Muscle layer of duodenum (tissue), 2 donors: ENCODE data around the gene FZD1.
"Not testable (repeated sequence)": the region's sequence is repeated elsewhere in the genome, so short reads cannot be mapped to it uniquely, and the experiment has no call there.

ENCODE experiments used
- H3K27ac ChIP-seq: one replicate; pipeline ENCODE4 v1.7.0; 2013; ENCODE audit warnings: mild to moderate bottlenecking, low read length
- H3K27me3 ChIP-seq: one replicate; pipeline ENCODE4 v1.7.0; 2013; ENCODE audit warnings: low read depth, mild to moderate bottlenecking, control low read depth, low read length
- H3K36me3 ChIP-seq, 2 donors: one replicate each; pipeline ENCODE4 v1.7.0; 2013; ENCODE audit warnings: low read length in 2 of 2, control low read depth in 1 of 2, mild to moderate bottlenecking in 1 of 2; ENCODE audit not compliant: insufficient read depth in 2 of 2, control insufficient read depth in 1 of 2
- H3K4me1 ChIP-seq, 2 donors: one replicate each; pipeline ENCODE4 v1.7.0; 2013; ENCODE audit warnings: low read length in 2 of 2, mild to moderate bottlenecking in 2 of 2, control low read depth in 1 of 2, moderate library complexity in 1 of 2; ENCODE audit not compliant: insufficient read depth in 2 of 2, control insufficient read depth in 1 of 2
- H3K4me3 ChIP-seq, 2 donors: one replicate each; pipeline ENCODE4 v1.7.0; 2013; ENCODE audit warnings: low read length in 2 of 2, low read depth in 1 of 2, mild to moderate bottlenecking in 1 of 2
- H3K9me3 ChIP-seq, 2 donors: one replicate each; pipeline ENCODE4 v1.7.0; 2013; ENCODE audit warnings: low read length in 2 of 2, control low read depth in 1 of 2, mild to moderate bottlenecking in 1 of 2; ENCODE audit not compliant: control insufficient read depth in 1 of 2
- donor health status: healthy.

Gene FZD1

DNA sequence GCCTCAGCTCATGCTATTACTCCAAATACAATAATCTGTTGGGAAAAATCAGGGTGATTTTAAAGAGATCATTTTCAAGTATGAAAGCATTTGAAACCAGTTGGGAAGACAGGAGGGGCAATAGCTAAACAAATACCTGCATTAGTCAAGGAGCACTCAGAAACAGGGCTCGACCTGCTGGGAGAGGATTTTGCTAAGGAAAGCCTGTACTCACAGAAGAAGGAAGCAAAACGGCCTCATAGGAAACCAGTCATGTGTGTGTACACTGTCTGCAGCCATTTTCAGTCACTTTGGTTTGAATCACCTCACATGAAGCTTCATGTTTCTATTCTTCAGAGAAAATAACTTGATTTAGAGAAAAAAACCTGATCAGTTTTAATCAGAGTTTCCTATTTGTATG lies 38.6 kb downstream of the FZD1 start:
- Histone ChIP-seq H3K27me3 (no peaks in the 10 kb centered on the region), H3K27ac (no peak overlapping the region), H3K4me1 (no peaks in the 10 kb centered on the region), H3K36me3 (no peaks in the 10 kb centered on the region), H3K9me3 (no peaks in the 10 kb centered on the region), H3K4me3 (no peak overlapping the region)

DNA sequence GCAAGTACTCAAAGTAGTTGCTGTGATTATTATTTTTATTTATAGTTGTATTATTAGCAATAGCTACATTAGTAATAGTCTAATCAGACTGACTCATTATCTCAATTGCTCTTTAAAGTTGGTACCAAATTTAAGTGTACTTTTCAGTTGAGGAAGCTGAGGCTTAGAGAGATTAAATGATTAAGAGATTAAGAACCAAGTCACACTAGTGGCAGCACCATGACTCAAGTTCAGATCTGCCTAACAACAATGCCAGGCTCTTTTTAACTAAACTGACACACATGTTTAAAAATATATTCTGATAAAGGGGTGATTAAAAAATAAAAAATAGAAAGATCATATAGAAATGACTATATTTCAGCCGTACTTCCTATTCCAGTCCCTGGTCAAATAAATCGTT lies 42.0 kb downstream of the FZD1 start:
- Histone ChIP-seq H3K36me3 (no peaks in the 10 kb centered on the region), H3K27ac (no peak overlapping the region), H3K4me3 (no peak overlapping the region), H3K27me3 (no peaks in the 10 kb centered on the region), H3K4me1 (no peaks in the 10 kb centered on the region), H3K9me3 (no peaks in the 10 kb centered on the region)

DNA sequence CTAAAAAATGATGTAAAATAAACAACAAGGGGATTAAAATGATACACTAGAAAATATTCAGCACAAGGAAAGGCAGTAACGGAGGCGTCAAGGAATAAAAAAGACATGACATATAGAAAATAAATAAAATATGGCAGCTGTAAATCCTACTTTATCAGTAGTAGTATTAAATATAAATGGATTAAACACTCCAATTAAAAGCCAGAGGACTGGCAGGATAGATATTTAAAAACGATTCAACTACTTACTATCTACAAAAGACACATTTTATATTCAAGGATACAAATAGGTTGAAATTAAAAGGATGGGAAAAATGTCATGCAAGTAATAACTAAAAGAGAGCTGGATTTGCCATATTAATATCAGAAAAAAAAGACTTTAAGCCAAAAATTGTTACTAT lies 43.2 kb downstream of the FZD1 start:
- peaks cover 0 to 3% of the 10 kb centered on the region in 2 donors for H3K4me1 ChIP-seq
- no peaks in the 10 kb centered on the region for H3K9me3 ChIP-seq
- H3K4me3 ChIP-seq = no peak overlapping the region
- no peak overlapping the region for H3K27ac ChIP-seq
- no peaks in the 10 kb centered on the region for H3K36me3 ChIP-seq
- no peaks in the 10 kb centered on the region for H3K27me3 ChIP-seq

DNA sequence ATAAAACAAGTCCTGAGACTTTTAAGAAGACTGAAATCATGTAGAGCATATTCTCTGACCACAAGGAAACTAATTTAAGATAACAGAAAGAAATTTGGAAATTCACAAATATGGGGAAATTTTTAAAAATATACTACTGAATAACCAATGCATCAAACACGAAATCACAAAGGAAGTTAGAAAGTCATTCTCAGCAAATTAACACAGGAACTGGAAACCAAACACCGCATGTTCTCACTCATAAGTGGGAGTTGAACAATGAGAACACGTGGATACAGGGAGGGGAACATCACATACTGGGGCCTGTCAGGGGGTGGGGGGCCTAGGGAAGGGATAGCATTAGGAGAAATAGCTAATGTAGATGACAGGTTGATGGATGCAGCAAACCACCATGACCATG lies 44.0 kb downstream of the FZD1 start:
- not testable (repeated sequence) for H3K36me3 ChIP-seq

DNA sequence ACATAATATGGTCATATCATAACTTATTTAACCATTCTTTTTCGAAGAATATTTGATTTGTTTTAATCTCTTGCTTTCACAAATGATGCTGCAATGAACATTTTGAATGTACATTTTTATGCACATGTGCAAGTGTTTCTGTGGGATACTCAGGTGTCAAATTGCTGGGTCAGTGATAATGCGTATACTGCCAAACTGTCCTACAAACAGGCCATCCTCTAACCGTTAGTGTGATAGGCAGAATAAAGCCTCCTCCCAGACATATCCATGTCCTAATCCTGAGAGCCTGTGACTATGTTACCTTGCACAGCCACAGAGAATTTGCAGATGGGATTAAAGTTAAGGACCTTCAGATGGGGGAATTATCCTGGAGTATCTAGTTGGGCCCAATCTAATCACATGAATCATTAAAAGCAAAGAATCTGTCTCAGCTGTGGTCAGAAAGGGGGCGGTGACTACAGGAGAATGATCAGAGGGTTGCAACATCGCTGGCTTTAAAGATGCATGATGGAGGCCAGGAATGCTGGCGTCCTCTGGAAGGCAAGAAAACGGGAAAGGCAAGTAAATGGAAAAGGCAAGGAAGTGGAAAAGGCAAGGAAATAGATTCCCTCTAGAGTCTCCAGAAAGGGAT lies 46.7 kb downstream of the FZD1 start:
- H3K4me3 ChIP-seq = no peak overlapping the region
- H3K4me1 ChIP-seq = peaks cover 0 to 3% of the 10 kb centered on the region in 2 donors
- H3K36me3 ChIP-seq = no peaks in the 10 kb centered on the region
- no peak overlapping the region for H3K27ac ChIP-seq
- H3K9me3 ChIP-seq = no peaks in the 10 kb centered on the region
- H3K27me3 ChIP-seq = no peaks in the 10 kb centered on the region

More for the DNA sequence above, 44.0 kb downstream of the FZD1 start:
- not testable (repeated sequence) for H3K27me3 ChIP-seq, H3K27ac ChIP-seq, H3K9me3 ChIP-seq, H3K4me1 ChIP-seq, H3K4me3 ChIP-seq

DNA sequence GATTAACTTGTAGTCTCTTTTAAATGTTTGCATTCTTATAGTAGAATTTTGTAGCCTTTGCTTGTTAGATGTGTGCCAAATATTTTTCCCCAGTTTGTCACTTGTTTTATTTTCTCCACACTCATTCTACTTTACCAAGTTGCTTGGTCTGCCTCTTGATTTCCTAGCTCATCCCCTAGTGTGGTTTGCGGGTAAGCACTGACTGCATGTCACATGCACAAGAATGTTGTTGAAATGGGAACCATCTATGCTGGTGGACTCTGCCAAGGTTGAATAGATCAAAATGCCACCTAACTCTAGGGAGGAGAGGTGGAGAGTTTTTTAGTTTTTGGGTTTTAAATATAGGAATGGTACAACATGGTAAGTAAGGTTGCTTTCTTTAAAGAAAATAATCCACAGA lies 47.6 kb downstream of the FZD1 start:
- Histone ChIP-seq H3K27me3 (no peaks in the 10 kb centered on the region), H3K9me3 (no peaks in the 10 kb centered on the region), H3K36me3 (no peaks in the 10 kb centered on the region), H3K4me3 (no peak overlapping the region), H3K27ac (no peak overlapping the region), H3K4me1 (peaks cover 0 to 3% of the 10 kb centered on the region in 2 donors)

DNA sequence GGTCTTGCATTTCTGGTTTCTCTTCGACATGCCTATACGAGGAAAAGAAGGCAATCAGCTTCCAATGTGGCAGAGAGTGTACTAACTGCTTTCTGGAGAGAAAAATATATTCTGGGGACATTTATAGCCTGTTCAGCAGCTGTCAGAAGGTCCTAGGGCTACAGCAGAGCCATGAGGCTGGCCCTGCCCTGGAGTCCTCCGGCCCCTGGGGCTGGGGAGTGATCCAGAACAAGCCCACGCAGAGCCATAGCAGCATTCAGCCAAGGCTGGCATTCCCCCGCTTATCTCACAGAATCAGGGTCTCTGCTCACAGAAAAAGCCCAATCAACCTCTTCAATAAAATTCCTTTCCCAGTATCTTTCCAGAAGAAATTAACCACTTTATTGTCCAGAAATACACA lies 48.9 kb downstream of the FZD1 start:
- H3K4me3 ChIP-seq = no peak overlapping the region

DNA sequence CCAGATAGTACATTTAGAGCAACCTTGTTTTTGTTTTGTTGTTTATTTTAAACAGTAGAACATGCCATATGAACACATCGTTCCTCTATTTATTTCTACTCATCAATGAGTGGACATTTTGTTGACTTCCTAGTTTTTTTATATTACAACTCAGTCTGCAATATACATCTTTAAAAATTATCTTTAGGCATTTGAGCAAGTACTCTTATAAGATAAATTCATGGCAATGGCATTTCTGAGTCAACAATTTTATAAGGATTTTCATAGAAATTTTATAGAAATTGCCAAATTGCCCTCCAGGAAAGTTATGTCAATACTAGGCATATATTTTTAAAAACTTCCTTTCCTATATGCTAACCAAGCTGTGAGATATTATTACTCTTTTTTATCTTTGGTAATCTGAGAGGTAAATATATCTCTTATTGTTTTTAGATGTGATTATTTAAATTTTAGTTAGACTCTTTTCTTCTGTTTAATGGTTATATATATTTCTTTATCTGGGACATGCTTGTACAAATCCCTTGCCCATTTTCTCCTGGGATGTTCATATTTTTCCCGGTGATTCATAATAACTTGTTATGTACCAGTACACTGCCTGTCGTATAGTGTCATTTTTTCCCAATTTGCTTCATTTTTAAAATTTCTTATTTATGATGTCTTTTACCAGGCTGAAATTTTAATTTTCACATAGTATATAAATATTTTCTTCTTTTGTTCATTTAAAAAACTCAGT lies 50.5 kb downstream of the FZD1 start:
- Histone ChIP-seq H3K4me3 (no peak overlapping the region), H3K4me1 (peaks cover 0 to 3% of the 10 kb centered on the region in 2 donors), H3K27ac (no peak overlapping the region), H3K36me3 (no peaks in the 10 kb centered on the region), H3K27me3 (no peaks in the 10 kb centered on the region), H3K9me3 (no peaks in the 10 kb centered on the region)

More for the DNA sequence above, 48.9 kb downstream of the FZD1 start:
- Histone ChIP-seq H3K4me1 (peaks cover 0 to 3% of the 10 kb centered on the region in 2 donors), H3K9me3 (no peaks in the 10 kb centered on the region), H3K27me3 (no peaks in the 10 kb centered on the region), H3K27ac (no peak overlapping the region), H3K36me3 (no peaks in the 10 kb centered on the region)

DNA sequence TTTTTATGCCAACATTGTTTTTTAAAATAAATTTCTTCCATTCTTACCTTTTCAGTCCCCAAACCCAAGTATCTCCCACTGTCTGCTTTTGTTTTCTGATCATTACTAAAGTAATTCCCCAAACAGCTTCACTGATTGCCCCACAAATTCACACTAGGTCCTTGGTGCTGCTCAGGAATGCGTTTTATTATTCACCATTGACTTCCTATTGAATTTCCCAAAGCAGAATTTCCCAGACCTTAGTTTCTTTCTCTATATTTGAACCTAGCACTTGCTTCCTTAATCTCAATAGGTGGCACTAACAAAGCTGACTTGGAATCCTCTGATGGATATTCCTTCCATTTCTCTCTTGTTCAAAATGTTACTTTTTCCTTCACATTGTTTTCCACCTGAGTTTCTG lies 52.2 kb downstream of the FZD1 start:
- Histone ChIP-seq H3K9me3 (no peaks in the 10 kb centered on the region), H3K27ac (no peak overlapping the region), H3K4me3 (no peak overlapping the region), H3K27me3 (no peaks in the 10 kb centered on the region), H3K4me1 (peaks cover 0 to 3% of the 10 kb centered on the region in 2 donors), H3K36me3 (no peaks in the 10 kb centered on the region)

DNA sequence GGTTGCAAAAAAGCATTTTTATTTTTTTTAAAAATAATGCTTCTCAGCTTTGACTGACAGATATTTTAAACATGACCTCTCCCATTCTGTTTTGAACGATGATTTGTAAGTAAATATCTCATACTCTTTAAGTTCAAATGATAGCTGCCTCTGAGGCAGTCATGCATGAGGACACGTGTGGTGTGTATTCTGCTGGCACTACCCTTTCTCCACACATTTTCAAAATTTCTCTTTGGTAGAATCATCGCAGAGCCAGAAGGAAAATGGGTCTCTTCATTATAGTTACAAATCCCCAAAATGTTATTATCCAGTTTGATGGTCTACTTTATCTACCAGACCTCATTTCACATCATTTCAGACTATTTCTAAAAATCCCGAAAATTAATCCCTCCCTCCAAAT lies 55.1 kb downstream of the FZD1 start:
- Histone ChIP-seq H3K27me3 (no peaks in the 10 kb centered on the region), H3K36me3 (no peaks in the 10 kb centered on the region), H3K4me1 (no peaks in the 10 kb centered on the region), H3K27ac (no peak overlapping the region), H3K9me3 (no peaks in the 10 kb centered on the region), H3K4me3 (no peak overlapping the region)

DNA sequence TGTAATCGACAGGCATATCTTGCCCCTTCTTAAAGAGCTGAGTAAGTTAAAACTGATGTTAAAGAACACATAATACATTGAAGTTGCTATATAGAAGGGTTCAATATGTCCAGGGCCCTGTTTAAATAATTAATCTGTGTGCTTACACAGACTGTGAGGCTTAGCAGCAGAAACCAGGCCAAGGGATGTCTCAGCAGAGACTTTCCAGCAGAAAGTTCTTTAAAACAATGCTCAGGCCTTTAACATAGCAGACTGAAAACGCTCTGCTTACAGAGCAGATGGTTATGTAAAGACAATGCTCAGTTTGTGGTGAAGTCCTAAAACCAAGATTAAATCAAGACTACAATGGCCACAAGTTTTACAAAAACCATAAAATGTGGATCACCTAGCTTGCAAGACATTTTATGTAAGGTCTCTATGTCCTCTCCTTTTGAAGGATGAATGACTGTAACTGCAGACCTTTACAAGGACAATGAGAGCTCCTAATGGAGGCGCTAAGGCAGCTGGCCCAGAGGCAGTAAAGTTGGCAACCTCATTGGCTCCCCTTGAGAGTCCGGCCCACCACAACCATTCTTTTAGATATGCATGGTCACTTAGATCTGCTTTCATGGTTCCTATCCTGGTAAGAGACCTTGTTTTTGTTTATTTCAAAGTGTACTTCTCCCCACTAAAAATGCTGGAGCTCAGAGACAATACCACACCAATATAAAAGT lies 56.3 kb downstream of the FZD1 start:
- H3K9me3 ChIP-seq = no peaks in the 10 kb centered on the region
- no peaks in the 10 kb centered on the region for H3K4me1 ChIP-seq
- H3K27me3 ChIP-seq = no peaks in the 10 kb centered on the region
- no peak overlapping the region for H3K27ac ChIP-seq
- no peaks in the 10 kb centered on the region for H3K36me3 ChIP-seq
- H3K4me3 ChIP-seq = no peak overlapping the region
